HuH-7.5 (cell line): Measurements from ENCODE around the gene ITPK1.

Source experiments
- DNase-seq: peaks from one replicate; pipeline ENCODE4 v3.0.0; 2011; ENCODE audit warnings: low spot score

ITPK1 gene

GRCh38 chr14:93025055-93025454 lies 90.7 kb downstream of the ITPK1 start:
- DNase-seq, result no peak

GRCh38 chr14:93024493-93024892 lies 91.2 kb downstream of the ITPK1 start:
- no peak for DNase-seq

DNA sequence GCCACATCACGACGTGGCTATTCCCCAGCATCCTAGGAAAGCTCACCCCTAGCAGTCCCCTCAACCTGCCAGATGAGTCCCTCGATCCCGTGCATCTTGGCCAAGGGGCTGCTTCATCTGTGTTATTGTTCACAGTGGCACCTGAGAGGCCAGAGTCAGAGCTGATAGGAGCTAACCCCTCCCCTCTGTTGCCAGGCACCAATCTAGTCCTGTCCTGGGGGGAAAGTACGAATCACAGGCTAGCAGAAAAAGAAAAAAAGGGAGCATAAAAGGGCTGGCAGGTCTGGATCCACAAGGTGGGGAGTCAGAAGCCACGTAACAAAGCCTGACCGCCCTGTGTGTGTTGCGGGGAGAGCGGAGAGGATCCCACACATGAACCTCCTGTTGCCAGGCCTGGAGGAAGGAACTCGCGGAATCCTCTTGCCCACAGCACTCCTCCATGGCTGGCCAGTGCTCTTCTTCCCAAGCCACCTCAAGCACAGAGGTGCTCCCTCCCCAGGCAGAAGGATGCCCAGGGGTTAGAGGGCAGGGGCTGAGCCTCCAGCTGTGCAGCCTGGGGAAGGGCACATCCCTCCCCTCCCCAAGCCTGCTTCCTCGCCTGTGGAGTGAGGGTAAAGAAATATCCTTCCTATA lies 91.8 kb downstream of the ITPK1 start:
- no peak for DNase-seq

DNA sequence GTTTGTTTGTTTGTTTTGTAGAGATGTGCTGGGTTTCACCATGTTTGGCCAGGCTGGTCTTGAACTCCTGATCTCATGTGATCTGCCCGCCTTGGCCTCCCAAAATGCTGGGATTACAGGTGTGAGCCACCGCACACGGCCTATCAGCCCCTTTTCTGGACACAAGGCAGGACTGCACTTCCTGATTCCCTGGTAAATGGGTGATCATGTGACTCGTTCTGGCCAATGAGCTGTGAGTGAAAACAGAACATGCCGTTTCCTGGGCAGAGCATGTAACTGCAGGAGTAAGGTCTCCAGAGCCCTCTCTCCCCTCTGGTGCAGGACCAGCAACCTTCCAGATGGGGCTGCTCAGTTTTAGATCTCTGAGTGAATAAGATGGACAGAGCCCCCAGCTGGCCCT lies 92.7 kb downstream of the ITPK1 start:
- DNase-seq, result no peak

DNA sequence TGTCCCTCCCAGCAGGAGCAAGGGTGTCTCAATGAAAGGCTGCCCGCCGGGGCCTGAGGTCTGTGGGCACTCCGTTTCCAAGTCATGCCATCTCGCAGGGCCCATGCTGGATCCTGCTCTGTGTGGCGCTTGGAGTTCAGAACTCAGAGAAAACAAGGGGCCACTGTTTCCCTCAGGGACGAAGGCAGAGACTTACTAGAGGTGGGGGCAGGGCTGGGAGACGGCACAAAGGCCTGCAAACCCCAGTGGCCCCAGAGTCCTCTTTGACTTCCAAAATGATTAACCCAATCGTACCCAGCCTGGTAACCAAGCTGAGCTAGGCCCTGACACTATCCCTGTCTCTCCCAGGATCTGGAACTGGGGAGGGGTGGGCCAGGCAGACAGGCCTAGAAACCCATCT lies 95.8 kb downstream of the ITPK1 start:
- DNase-seq, result no peak

DNA sequence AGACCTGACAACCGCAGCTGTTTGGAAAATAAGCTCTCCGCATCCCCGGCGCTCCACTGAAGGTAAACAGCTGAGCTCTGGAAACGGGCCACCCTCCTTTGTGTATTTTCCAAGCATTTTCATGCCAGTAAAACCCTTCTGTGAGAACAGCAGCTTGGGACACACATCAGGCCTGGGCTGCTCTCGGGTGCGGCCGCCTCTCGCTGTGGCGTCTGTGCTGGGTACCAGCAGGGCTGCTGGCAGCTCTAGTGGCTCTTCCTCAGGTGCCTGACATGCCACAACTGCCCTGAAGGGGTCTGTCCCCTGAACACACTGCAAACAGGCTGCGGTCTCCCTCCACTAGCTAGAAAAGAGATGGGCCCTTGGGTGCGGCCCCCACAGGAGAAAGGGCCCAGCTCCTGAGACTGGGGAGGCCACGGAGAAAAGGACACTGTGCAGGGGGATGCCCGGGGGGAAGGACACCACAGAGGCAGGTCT lies 96.3 kb downstream of the ITPK1 start:
- DNase-seq, result no peak

DNA sequence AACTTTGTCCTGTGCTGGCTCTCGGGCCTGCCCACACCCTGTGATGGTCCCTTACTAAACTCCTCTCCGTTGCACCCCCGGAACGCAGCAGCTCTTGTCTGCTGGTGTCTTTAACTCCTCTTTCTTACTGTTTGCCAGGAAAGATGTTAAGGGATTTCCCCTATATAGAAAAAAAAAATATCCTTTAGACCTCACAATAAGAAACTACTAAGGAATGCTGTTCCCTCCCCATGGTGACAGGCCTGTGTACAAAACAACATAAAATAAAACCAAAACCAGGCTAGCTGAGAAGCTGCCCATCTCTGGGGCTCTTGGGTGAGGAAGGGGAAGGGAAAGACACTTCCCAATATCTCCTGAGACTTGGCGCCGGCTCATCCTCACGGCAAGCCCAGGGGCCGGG lies 97.4 kb downstream of the ITPK1 start:
- no peak for DNase-seq

- no peak for DNase-seq
These were observed 97.8 kb downstream of the ITPK1 start for GRCh38 chr14:93017898-93018297.

GRCh38 chr14:93017301-93017797 lies 98.4 kb downstream of the ITPK1 start:
- DNase-seq, result no peak

- DNase-seq, result no peak
These were observed 99.4 kb downstream of the ITPK1 start for GRCh38 chr14:93016275-93016845.

DNA sequence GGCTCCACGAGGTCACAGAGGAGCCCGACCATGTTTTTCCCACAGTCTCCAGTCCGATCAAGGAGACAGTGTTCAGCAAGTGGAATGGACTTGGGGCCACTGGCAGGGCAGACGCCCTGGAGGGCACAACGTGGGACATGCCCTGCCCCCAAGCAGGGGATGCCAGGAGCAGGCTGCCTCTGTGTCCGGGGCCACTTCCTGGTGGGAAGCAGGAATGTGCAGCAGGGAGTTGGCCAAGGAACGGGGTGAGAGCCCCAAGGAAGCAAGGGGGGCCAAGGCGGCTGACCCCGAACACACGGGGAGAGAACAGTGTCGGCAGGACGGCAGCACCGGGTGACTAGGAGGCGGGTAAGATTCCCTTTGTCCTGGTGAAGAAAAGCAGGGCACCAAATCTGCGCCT lies 100.2 kb downstream of the ITPK1 start:
- DNase-seq, result no peak

- no peak for DNase-seq
These were observed 100.7 kb downstream of the ITPK1 start for GRCh38 chr14:93015064-93015463.

DNA sequence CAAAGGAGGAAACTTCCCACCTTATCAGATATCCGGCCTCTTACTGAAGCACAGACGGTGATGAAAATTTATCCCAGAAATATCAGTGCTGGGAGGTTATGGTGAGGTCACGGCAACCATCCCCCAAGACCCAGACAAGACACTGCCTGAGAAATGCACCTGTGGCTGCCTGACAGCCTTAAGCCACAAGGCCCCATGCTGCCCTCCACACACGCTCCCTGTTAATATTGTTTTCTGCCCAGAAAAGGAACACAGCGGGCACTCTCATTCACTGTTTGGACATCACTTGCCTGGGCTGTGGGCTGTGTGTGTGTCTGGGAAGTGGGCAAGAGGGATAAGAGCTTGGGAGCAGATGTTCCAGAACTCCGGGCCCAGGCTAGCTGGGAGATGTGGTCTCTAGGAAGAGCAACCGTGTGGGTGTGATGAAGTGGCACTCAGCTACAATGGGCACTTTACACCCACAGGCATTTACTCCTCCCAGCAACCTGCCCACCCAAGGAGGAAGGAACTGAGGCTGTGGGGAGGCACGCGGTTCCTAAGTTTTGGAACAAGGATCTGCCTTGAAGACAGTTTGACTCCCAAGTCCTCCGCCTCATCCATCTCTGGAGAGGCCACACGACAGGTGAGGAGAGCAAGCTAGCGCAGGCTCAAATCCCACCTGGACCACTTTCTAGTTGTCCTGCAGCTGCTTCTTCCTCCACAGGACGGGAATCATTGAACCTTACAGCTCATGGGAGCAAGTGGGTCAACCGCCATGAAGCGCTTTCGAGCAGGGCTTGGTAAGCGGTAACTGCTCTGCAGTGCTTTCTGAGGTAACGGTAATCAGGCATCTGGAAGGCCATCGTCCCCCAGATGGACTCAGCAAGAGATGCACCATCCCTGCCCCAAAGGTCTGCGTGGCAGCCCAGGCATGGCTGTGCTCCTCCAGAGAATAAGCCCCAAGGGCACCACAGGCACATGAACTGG lies 101.4 kb downstream of the ITPK1 start:
- DNase-seq, result no peak

- DNase-seq, result no peak
These were observed 102.6 kb downstream of the ITPK1 start for GRCh38 chr14:93012951-93013719.

DNA sequence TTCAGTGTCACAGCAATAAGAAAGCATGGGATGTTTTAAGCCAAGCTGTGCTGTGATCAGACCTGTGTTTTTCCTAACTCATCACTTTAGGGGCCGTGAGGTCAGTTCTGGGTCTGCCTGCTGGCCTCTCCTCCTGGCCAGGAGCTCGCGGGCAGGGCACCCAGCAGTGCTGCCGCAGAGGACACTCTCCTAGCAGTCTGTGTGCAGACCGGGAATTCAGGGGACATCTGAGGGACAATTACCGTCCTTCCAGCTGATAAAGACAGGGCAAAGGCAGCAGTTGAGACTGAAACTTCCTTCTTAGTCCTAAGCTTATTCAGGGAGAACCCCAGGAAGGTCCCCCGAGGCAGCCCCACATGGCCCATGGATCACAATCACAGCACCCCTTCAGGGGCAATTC lies 103.2 kb downstream of the ITPK1 start:
- no peak for DNase-seq

DNA sequence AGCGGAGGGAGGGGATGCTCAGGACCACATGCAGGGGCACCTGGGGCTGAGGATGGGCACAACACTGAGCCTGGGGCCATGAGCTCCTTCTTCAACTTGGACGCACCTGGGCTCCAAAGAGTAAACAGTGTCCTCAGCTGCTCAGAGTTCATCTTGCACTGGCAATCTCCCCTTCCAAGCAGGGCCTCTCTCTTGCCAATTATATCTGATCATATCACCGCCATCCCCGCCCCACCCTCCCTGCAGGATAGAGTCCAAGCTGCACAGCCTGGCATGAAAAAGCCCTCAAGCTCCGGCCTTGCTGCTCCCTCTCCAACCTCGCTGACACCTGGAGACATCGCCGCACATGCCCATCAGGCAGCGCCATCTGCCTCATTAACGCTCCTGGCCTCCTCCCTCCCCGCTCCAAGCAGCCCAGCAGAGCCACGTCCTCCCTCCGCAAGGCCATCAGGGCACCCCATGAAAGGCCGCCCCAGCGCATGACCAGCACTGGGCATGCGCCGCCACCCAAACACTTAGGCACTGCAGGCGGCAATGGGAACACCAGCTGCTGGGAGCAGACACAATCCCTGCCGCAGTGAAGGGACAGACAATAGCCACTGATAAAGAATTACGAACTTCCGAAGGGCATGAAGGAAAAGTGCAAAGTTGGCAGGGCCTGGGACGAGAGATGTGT lies 103.9 kb downstream of the ITPK1 start:
- no peak for DNase-seq

DNA sequence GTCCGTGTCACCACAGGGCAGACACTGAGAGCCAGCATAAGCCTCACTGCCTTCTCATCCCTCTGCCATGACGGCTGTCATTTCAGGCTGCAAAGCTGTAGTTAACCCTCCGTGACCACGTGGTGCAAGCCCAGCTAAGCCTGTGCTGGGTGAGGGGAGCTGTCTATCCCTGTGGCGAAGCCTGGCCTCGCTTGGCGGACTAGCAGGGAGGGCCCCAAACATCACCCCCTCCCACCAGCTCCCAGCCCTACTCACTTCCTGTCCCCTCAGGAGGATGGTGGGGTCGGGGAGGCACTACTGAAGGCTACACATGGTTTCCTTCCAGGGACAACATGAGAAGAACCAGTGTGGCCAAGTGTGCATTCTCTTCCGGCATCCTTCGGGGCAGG lies 104.6 kb downstream of the ITPK1 start:
- DNase-seq, result no peak

DNA sequence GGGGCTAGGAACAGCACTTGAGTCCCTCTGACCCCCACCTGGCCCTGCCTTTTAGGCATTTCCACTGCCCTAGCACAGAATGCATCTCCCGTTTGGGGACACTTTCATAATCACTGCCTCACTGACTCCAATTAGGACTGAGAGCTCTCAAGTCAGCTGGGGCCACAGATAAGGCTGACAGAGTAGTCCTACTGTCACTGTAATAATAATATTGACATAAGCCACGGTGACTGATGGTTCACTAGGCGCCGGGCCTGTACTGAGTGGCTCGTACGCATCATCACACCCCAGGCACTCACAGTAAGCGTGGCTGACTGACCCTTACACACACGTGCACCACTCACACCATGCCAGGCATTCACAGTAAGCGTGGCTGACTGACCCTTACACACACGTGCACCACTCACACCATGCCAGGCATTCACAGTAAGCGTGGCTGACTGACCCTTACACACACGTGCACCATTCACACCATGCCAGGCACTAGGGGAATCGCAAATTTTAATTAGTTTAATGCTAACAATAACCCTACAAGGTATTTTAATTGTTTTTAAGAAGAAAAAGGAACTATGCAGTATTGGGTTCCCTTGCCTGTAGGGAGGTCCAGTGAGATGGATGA lies 105.1 kb downstream of the ITPK1 start:
- peak; percentile 43 for DNase-seq

- DNase-seq, result no peak
These were observed 105.6 kb downstream of the ITPK1 start for GRCh38 chr14:93010130-93010499.

- DNase-seq, result no peak
These were observed 106.1 kb downstream of the ITPK1 start for GRCh38 chr14:93009471-93010129.

GRCh38 chr14:93008381-93008780 lies 107.3 kb downstream of the ITPK1 start:
- DNase-seq, result no peak
